Endothelial cell of umbilical vein (primary cell): ENCODE results near the gene MT1M. TPM values are rescaled to one million over a fixed set of nuclear protein-coding genes. Genes with fewer than 3 reads are reported as not detected.
A peak's percentile ranks its signal among the peaks of the same experiment; 100 is the strongest.

Experiments
- BruUV-seq: library from RNA; stranded (reverse); fragments of 400-500 nt; replicated peaks from 2 replicates; lab custom pipeline; 2021; lab: Mats Ljungman, UMichigan
- CTCF ChIA-PET: fragments of 300-600, 350-600 bp; sonication (Branson Sonifier 250); formaldehyde crosslinking; loops from one replicate; lab custom pipeline; 2021; ENCODE audit warnings: antibody characterized with exemption, inconsistent platforms; lab: Charles Lee
- POLR2A ChIA-PET: fragments of 300-600, 350-600 bp; sonication (Branson Sonifier 250); formaldehyde crosslinking; loops from one replicate; lab custom pipeline; 2021; ENCODE audit warnings: antibody characterized with exemption, inconsistent platforms; lab: Charles Lee
- DNase-seq: peaks from one replicate; pipeline ENCODE4 v3.0.0-alpha.2; 2011; ENCODE audit warnings: low read depth, low spot score
- FAIRE-seq: peaks from 2 replicates; lab custom pipeline; 2011; peaks lifted over from hg19 to GRCh38; lab: Jason Lieb, UNC
- H2AFZ ChIP-seq: 2 replicates; pipeline ENCODE4 v1.6.0; 2012; ENCODE audit warnings: low read depth, low read length, control low read depth, inconsistent platforms
- H3K27ac ChIP-seq: 2 replicates; pipeline ENCODE4 v1.5.1; 2011; ENCODE audit warnings: low read depth, mild to moderate bottlenecking, control low read depth, low read length, moderate library complexity; ENCODE audit not compliant: insufficient read depth
- H3K27me3 ChIP-seq, 2 experiments: 2 replicates each; pipeline versions ENCODE4 v1.6.0 to v1.6.1; 2011; ENCODE audit warnings: low read length in 2 of 2, mixed read lengths in 1 of 2; ENCODE audit not compliant: control insufficient read depth in 2 of 2, insufficient read depth in 2 of 2
- H3K36me3 ChIP-seq, 2 experiments: 2 replicates in 1 of 2; 3 replicates in 1 of 2; pipeline ENCODE4 v1.5.1; 2011; ENCODE audit warnings: low read length in 2 of 2, mild to moderate bottlenecking in 1 of 2, moderate library complexity in 1 of 2; ENCODE audit not compliant: control insufficient read depth in 2 of 2, insufficient read depth in 2 of 2; ENCODE audit errors: extremely low read depth in 1 of 2
- H3K4me1 ChIP-seq: 3 replicates; pipeline ENCODE4 v1.5.1; 2011; ENCODE audit warnings: mild to moderate bottlenecking, low read length; ENCODE audit not compliant: control insufficient read depth, insufficient read depth; ENCODE audit errors: extremely low read depth
- H3K4me2 ChIP-seq: 2 replicates; pipeline ENCODE4 v1.6.1; 2011; ENCODE audit warnings: low read length, control low read depth, mixed read lengths; ENCODE audit not compliant: insufficient read depth
- H3K4me3 ChIP-seq, 3 experiments: fragments of 200-600 bp in 1 of 3; sonication (generic), shearing (Covaris generic) in 1 of 3; replicated peaks in 1 of 3; 2 replicates each; pipeline ENCODE4 v1.5.1; 2011 to 2016; ENCODE audit warnings: control low read depth in 3 of 3, low read length in 3 of 3, mild to moderate bottlenecking in 2 of 3, inconsistent platforms in 1 of 3, low read depth in 1 of 3, moderate library complexity in 1 of 3; ENCODE audit not compliant: insufficient read depth in 1 of 3
- H3K79me2 ChIP-seq: 2 replicates; pipeline ENCODE4 v1.6.0; 2012; ENCODE audit warnings: low read length, inconsistent platforms; ENCODE audit not compliant: control insufficient read depth, insufficient read depth
- H3K9ac ChIP-seq: replicated peaks from 2 replicates; pipeline ENCODE3; 2011; ENCODE audit warnings: low read length, control low read depth; ENCODE audit not compliant: insufficient read depth; ENCODE audit errors: extremely low read depth
- H3K9me1 ChIP-seq: replicated peaks from 3 replicates; pipeline ENCODE4 v1.6.0; 2011; ENCODE audit warnings: mild to moderate bottlenecking, low read length; ENCODE audit not compliant: control insufficient read depth, insufficient read depth; ENCODE audit errors: extremely low read depth
- H3K9me3 ChIP-seq: replicated peaks from 2 replicates; pipeline ENCODE4 v1.5.1; 2012; ENCODE audit warnings: low read length, inconsistent platforms; ENCODE audit not compliant: control insufficient read depth, insufficient read depth
- H4K20me1 ChIP-seq: replicated peaks from 2 replicates; pipeline ENCODE3; 2011; ENCODE audit warnings: mild to moderate bottlenecking, low read length; ENCODE audit not compliant: control insufficient read depth, insufficient read depth; ENCODE audit errors: extremely low read depth
- EZH2 ChIP-seq: IDR thresholded peaks from 2 replicates; pipeline ENCODE4 v1.6.1; 2012; ENCODE audit warnings: borderline replicate concordance, low read depth, mild to moderate bottlenecking, moderate library complexity, low read length, inconsistent platforms; ENCODE audit not compliant: severe bottlenecking
- GATA2 ChIP-seq: IDR thresholded peaks from 2 replicates; pipeline ENCODE4 v1.7.0; 2011; ENCODE audit warnings: low read depth, mild to moderate bottlenecking, moderate library complexity, mixed read lengths, low read length; ENCODE audit not compliant: insufficient read length, insufficient read depth
- JUN ChIP-seq: IDR thresholded peaks from 2 replicates; pipeline ENCODE4 v1.6.1; 2011; ENCODE audit warnings: borderline replicate concordance, low read depth; ENCODE audit not compliant: insufficient read length, insufficient read depth
- MYC ChIP-seq: IDR thresholded peaks from one replicate; pipeline ENCODE4 v1.6.1; 2011; ENCODE audit warnings: mild to moderate bottlenecking, low read depth, low read length
- POLR2A ChIP-seq: IDR thresholded peaks from 2 replicates; pipeline ENCODE4 v1.6.1; 2012; ENCODE audit warnings: low read depth, mild to moderate bottlenecking, control low read depth, low read length
- POLR2AphosphoS5 ChIP-seq: IDR thresholded peaks from 2 replicates; pipeline ENCODE4 v1.6.1; 2012; ENCODE audit warnings: low read depth, mild to moderate bottlenecking, control low read depth, low read length, moderate library complexity; ENCODE audit not compliant: insufficient read depth
- dilution Hi-C: fragments of 300-500 bp; cut with MboI; formaldehyde crosslinking; loops from one replicate; pipeline ENCODE4 v1.15.0; 2019; ENCODE audit warnings: low sequenced_read_pairs; ENCODE audit not compliant: extremely low pct_ligation_motif_present
- intact Hi-C: fragments of 100-400 bp; cut with micrococcal nuclease; formaldehyde crosslinking; loops from one replicate; pipeline ENCODE4 v1.10.0; 2022
- polyA plus RNA-seq, 4 experiments: library from polyadenylated mRNA; depleted of rRNA in 3 of 4; stranded (reverse) in 3 of 4; unstranded in 1 of 4; fragments of >200 nt; gene quantifications; 2 replicates each; pipeline versions ENCODE4 v1.2.1 to v1.2.3, GENCODE V29; 2011 to 2012; ENCODE audit warnings: missing spikeins in 1 of 4
- total RNA-seq: library from RNA; stranded (reverse); gene quantifications from 2 replicates; pipeline ENCODE4 v1.2.3, GENCODE V29; 2021
- TF ChIP-seq, protein P1 (sequence below): IDR thresholded peaks from 2 replicates; pipeline ENCODE4 v1.6.1; 2011; ENCODE audit not compliant: insufficient read depth, insufficient read length
- TF ChIP-seq, protein P2 (sequence below), 2 donors: IDR thresholded peaks; 1 replicate in 1 of 2; 2 replicates in 1 of 2; pipeline ENCODE4 v1.5.1; 2011; ENCODE audit warnings: low read length in 2 of 2, mild to moderate bottlenecking in 2 of 2, moderate library complexity in 2 of 2, control low read depth in 1 of 2, inconsistent platforms in 1 of 2, low read depth in 1 of 2; ENCODE audit not compliant: insufficient read depth in 1 of 2; ENCODE audit errors: extremely low read depth in 1 of 2

The MT1M gene
- total and polyA plus RNA-seq, 2 donors (not counting 3 experiments of a cell fraction or from before 2014, with no cell fraction given): 4.3 to 4.6 TPM

DNA sequence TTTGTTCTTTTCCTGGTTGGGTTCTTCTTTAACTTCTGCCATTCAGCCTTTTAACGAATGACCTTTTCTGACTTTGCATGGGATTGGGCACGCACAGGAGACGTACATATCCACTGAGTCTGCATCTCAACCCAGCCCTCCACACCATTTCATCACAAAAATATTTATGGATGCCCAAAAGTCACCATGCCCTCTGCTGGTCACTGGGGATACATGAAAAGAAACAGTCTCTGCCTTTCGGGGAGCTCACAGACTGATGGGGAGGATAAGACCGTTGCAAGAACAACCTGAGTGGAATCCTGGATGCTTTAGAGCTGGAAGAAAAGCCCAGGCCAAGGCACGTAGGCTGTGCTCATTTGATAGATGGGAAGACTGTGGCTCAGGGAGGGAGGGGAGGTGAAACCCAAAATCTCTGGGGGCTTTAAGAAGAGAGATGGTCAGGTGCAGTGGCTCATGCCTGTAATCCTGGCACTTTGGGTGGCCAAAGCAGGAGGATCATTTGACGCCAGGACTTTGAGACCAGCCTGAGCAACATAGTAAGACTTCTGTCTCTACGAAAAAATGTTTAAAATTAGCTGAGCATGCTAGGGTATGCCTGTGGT lies 32.0 kb upstream of the MT1M start:
- no peaks in the 10 kb centered on the region for H3K9me3 ChIP-seq
- H4K20me1 ChIP-seq: no peaks in the 10 kb centered on the region
- intact Hi-C loops (loop anchor here (1.0 kb wide), 2 partner anchors 23 to 86 kb away; no protein-coding TSS in a partner anchor), dilution Hi-C loops (no loop called here)
- no TSS peak for BruUV-seq
- TF ChIP-seq MYC (no peak), POLR2A (no peak), JUN (no peak), POLR2AphosphoS5 (no peak), GATA2 (no peak), EZH2 (no peak)
- TF ChIP-seq, protein P1, sequence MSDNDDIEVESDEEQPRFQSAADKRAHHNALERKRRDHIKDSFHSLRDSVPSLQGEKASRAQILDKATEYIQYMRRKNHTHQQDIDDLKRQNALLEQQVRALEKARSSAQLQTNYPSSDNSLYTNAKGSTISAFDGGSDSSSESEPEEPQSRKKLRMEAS: no peak
- TF ChIP-seq, protein P2, sequence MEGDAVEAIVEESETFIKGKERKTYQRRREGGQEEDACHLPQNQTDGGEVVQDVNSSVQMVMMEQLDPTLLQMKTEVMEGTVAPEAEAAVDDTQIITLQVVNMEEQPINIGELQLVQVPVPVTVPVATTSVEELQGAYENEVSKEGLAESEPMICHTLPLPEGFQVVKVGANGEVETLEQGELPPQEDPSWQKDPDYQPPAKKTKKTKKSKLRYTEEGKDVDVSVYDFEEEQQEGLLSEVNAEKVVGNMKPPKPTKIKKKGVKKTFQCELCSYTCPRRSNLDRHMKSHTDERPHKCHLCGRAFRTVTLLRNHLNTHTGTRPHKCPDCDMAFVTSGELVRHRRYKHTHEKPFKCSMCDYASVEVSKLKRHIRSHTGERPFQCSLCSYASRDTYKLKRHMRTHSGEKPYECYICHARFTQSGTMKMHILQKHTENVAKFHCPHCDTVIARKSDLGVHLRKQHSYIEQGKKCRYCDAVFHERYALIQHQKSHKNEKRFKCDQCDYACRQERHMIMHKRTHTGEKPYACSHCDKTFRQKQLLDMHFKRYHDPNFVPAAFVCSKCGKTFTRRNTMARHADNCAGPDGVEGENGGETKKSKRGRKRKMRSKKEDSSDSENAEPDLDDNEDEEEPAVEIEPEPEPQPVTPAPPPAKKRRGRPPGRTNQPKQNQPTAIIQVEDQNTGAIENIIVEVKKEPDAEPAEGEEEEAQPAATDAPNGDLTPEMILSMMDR (IDR thresholded peaks at IDR 0.05; ENCODE audit: extremely low read depth in 1 of 2, insufficient read depth in 1 of 2, low read depth in 1 of 2, low read length in 2 of 2): peak; percentile 65 to 74
- H3K4me1 ChIP-seq: peaks cover 6% of the 10 kb centered on the region
- CTCF ChIA-PET: interaction anchor here (0.6 to 7.8 kb wide), 47 partner anchors 9 to 199 kb away, joined by 3 to 113 read pairs (median 4); partner anchors contain the start of genes MT1E, MT1M, MT3 and NUDT21
- H3K27ac ChIP-seq: no peak overlapping the region
- POLR2A ChIA-PET: interaction anchor here (0.6 to 0.7 kb wide), 2 partner anchors 25 to 109 kb away, joined by 5 to 11 read pairs; partner anchors contain the start of gene MT1E
- DNase-seq: peak; percentile 54
- H3K4me2 ChIP-seq: no peak overlapping the region
- peak; percentile 84 for FAIRE-seq
- no peaks in the 10 kb centered on the region for H3K36me3 ChIP-seq
- H3K4me3 ChIP-seq: no peak overlapping the region
- no peaks in the 10 kb centered on the region for H3K79me2 ChIP-seq
- peaks cover 2 to 3% of the 10 kb centered on the region in 2 experiments for H3K27me3 ChIP-seq
- H2AFZ ChIP-seq: no peak overlapping the region
- H3K9ac ChIP-seq: no peak overlapping the region
- no peaks in the 10 kb centered on the region for H3K9me1 ChIP-seq
